IMR-90 (cell line): ENCODE results near the gene HAX1. TPM values are rescaled to one million over a fixed set of nuclear protein-coding genes. Genes with fewer than 3 reads are reported as not detected.

ENCODE experiments used
- ATAC-seq: fragments of 200-7000 bp; cut with Tn5 transposase; 2 replicates; pipeline ENCODE4 v1.9.1; 2020; ENCODE audit warnings: low read depth, mild to moderate bottlenecking, moderate library complexity
- BruUV-seq: library from RNA; stranded (reverse); fragments of 400-500 nt; replicated peaks from 2 replicates; lab custom pipeline; 2021; lab: Mats Ljungman, UMichigan
- CTCF ChIA-PET: fragments of 300-600 bp; formaldehyde crosslinking; extraction: SDS; loops from one replicate; lab custom pipeline; 2021; ENCODE audit warnings: antibody characterized with exemption; lab: Yijun Ruan, JAX
- POLR2A ChIA-PET: fragments of 300-600 bp; sonication (Branson Sonifier 250); formaldehyde crosslinking; loops from one replicate; lab custom pipeline; 2022; ENCODE audit warnings: antibody characterized with exemption; ENCODE audit not compliant: unreplicated experiment; lab: Charles Lee
- DNase-seq: peaks from one replicate; pipeline ENCODE4 v3.0.0; 2013
- H2AFZ ChIP-seq: replicated peaks from 2 replicates; pipeline ENCODE3; 2013; ENCODE audit warnings: low read length, mild to moderate bottlenecking; ENCODE audit not compliant: poor library complexity
- H2AK5ac ChIP-seq: 2 replicates; pipeline ENCODE4 v1.6.1; 2013; ENCODE audit warnings: low read depth, low read length, inconsistent platforms
- H2AK9ac ChIP-seq: replicated peaks from 2 replicates; pipeline ENCODE3; 2013; ENCODE audit warnings: mild to moderate bottlenecking, low read depth, low read length, moderate library complexity; ENCODE audit not compliant: poor library complexity
- H2BK120ac ChIP-seq: 2 replicates; pipeline ENCODE4 v1.6.1; 2013; ENCODE audit warnings: low read depth, low read length, inconsistent platforms
- H2BK15ac ChIP-seq: 3 replicates; pipeline ENCODE4 v1.6.1; 2013; ENCODE audit warnings: low read depth, low read length, inconsistent platforms
- H2BK20ac ChIP-seq: 2 replicates; pipeline ENCODE4 v1.6.1; 2013; ENCODE audit warnings: low read depth, mild to moderate bottlenecking, inconsistent platforms, low read length, moderate library complexity
- H2BK5ac ChIP-seq: 2 replicates; pipeline ENCODE4 v1.6.1; 2013; ENCODE audit warnings: mild to moderate bottlenecking, low read depth, low read length, inconsistent platforms; ENCODE audit not compliant: poor library complexity, severe bottlenecking
- H3K14ac ChIP-seq: replicated peaks from 2 replicates; pipeline ENCODE4 v1.6.1; 2013; ENCODE audit warnings: low read depth, low read length, inconsistent platforms
- H3K18ac ChIP-seq: 2 replicates; pipeline ENCODE4 v1.6.1; 2013; ENCODE audit warnings: low read depth, low read length, control low read depth
- H3K23ac ChIP-seq: 2 replicates; pipeline ENCODE4 v1.6.1; 2013; ENCODE audit warnings: low read depth, low read length, inconsistent platforms
- H3K27ac ChIP-seq: 2 replicates; pipeline ENCODE4 v1.5.1; 2013; ENCODE audit warnings: mild to moderate bottlenecking, control low read depth, low read length; ENCODE audit not compliant: insufficient read depth
- H3K27me3 ChIP-seq: 2 replicates; pipeline ENCODE4 v1.6.1; 2013; ENCODE audit warnings: low read length; ENCODE audit not compliant: control insufficient read depth, insufficient read depth
- H3K36me3 ChIP-seq: 2 replicates; pipeline ENCODE4 v1.6.1; 2013; ENCODE audit warnings: low read length, mixed read lengths; ENCODE audit not compliant: control insufficient read depth, insufficient read depth
- H3K4ac ChIP-seq: 2 replicates; pipeline ENCODE4 v1.6.1; 2013; ENCODE audit warnings: low read depth, low read length, inconsistent platforms
- H3K4me1 ChIP-seq: 2 replicates; pipeline ENCODE4 v1.6.1; 2013; ENCODE audit warnings: low read length, mixed read lengths; ENCODE audit not compliant: control insufficient read depth, insufficient read depth
- H3K4me2 ChIP-seq: 2 replicates; pipeline ENCODE4 v1.6.1; 2013; ENCODE audit warnings: low read depth, mild to moderate bottlenecking, control low read depth, low read length, moderate library complexity
- H3K4me3 ChIP-seq: 2 replicates; pipeline ENCODE4 v1.5.1; 2013; ENCODE audit warnings: low read depth, mild to moderate bottlenecking, control low read depth, low read length, moderate library complexity; ENCODE audit not compliant: insufficient read depth
- H3K56ac ChIP-seq: 2 replicates; pipeline ENCODE4 v1.6.1; 2013; ENCODE audit warnings: low read length, inconsistent platforms; ENCODE audit not compliant: insufficient read depth; ENCODE audit errors: extremely low read depth
- H3K79me1 ChIP-seq, 2 experiments: 2 replicates each; pipeline ENCODE4 v1.6.1; 2013; ENCODE audit warnings: low read length in 2 of 2, inconsistent platforms in 1 of 2, low read depth in 1 of 2
- H3K9ac ChIP-seq: 2 replicates; pipeline ENCODE4 v1.6.1; 2013; ENCODE audit warnings: low read depth, low read length, control low read depth
- H3K9me1 ChIP-seq: 2 replicates; pipeline ENCODE4 v1.6.1; 2013; ENCODE audit warnings: low read length, inconsistent platforms; ENCODE audit not compliant: insufficient read depth
- H3K9me3 ChIP-seq: 2 replicates; pipeline ENCODE4 v1.6.1; 2013; ENCODE audit warnings: low read length; ENCODE audit not compliant: control insufficient read depth, insufficient read depth
- H4K20me1 ChIP-seq: 2 replicates; pipeline ENCODE4 v1.6.1; 2013; ENCODE audit warnings: low read length, inconsistent platforms; ENCODE audit not compliant: insufficient read depth
- H4K5ac ChIP-seq: 2 replicates; pipeline ENCODE4 v1.6.1; 2013; ENCODE audit warnings: mild to moderate bottlenecking, low read depth, low read length, control low read depth
- H4K8ac ChIP-seq, 2 experiments: 2 replicates each; pipeline ENCODE4 v1.6.1; 2013; ENCODE audit warnings: low read depth in 2 of 2, low read length in 2 of 2, control low read depth in 1 of 2, inconsistent platforms in 1 of 2
- H4K91ac ChIP-seq: 2 replicates; pipeline ENCODE4 v1.6.1; 2013; ENCODE audit warnings: low read depth, low read length, inconsistent platforms; ENCODE audit not compliant: insufficient read depth
- BHLHE40 ChIP-seq: fragments of 150-350 bp; IDR thresholded peaks from 2 replicates; pipeline ENCODE4 v1.6.1; 2016; ENCODE audit warnings: mild to moderate bottlenecking, low read depth, low read length
- CEBPB ChIP-seq: IDR thresholded peaks from 2 replicates; pipeline ENCODE4 v1.6.1; 2012; ENCODE audit warnings: low read depth, low read length, improper control_type of control experiment
- CHD1 ChIP-seq: IDR thresholded peaks from 2 replicates; pipeline ENCODE4 v1.6.1; 2012; ENCODE audit warnings: low read depth, low read length, improper control_type of control experiment
- CTCF ChIP-seq: conservative IDR thresholded peaks from 2 replicates; pipeline ENCODE4 v1.5.1; 2012; ENCODE audit warnings: mild to moderate bottlenecking, low read depth, low read length, improper control_type of control experiment
- ELK1 ChIP-seq: fragments of 150-350 bp; IDR thresholded peaks from 2 replicates; pipeline ENCODE4 v1.6.1; 2016; ENCODE audit warnings: low read depth, mild to moderate bottlenecking, low read length, moderate library complexity, borderline replicate concordance
- FOS ChIP-seq: fragments of 150-350 bp; IDR thresholded peaks from 2 replicates; pipeline ENCODE4 v1.6.1; 2016; ENCODE audit warnings: low read depth, low read length
- MAFK ChIP-seq: IDR thresholded peaks from 2 replicates; pipeline ENCODE4 v1.6.1; 2012; ENCODE audit warnings: low read depth, low read length, improper control_type of control experiment
- MAZ ChIP-seq: IDR thresholded peaks from 2 replicates; pipeline ENCODE4 v1.6.1; 2012; ENCODE audit warnings: low read depth, mild to moderate bottlenecking, low read length, improper control_type of control experiment, moderate library complexity, borderline replicate concordance
- MXI1 ChIP-seq: IDR thresholded peaks from 2 replicates; pipeline ENCODE4 v1.6.1; 2012; ENCODE audit warnings: low read depth, mild to moderate bottlenecking, low read length, moderate library complexity, borderline replicate concordance
- NFE2L2 ChIP-seq: fragments of 150-350 bp; IDR thresholded peaks from 2 replicates; pipeline ENCODE4 v1.6.1; 2016; ENCODE audit warnings: low read depth, mild to moderate bottlenecking, low read length
- POLR2A ChIP-seq: IDR thresholded peaks from 2 replicates; pipeline ENCODE4 v1.6.1; 2012; ENCODE audit warnings: mild to moderate bottlenecking, low read depth, low read length
- RAD21 ChIP-seq: IDR thresholded peaks from 2 replicates; pipeline ENCODE4 v1.6.1; 2012; ENCODE audit warnings: low read length, improper control_type of control experiment
- RCOR1 ChIP-seq: IDR thresholded peaks from 2 replicates; pipeline ENCODE4 v1.6.1; 2012; ENCODE audit warnings: mild to moderate bottlenecking, low read length, improper control_type of control experiment; ENCODE audit not compliant: insufficient replicate concordance
- RFX5 ChIP-seq: IDR thresholded peaks from 2 replicates; pipeline ENCODE4 v1.8.0; 2012; ENCODE audit warnings: low read depth, mild to moderate bottlenecking, low read length, moderate library complexity
- SMC3 ChIP-seq: fragments of 150-350 bp; IDR thresholded peaks from 2 replicates; pipeline ENCODE4 v1.6.1; 2016; ENCODE audit warnings: low read depth, mild to moderate bottlenecking, antibody characterized with exemption, low read length, moderate library complexity
- USF2 ChIP-seq: fragments of 150-350 bp; IDR thresholded peaks from 2 replicates; pipeline ENCODE4 v1.6.1; 2017; ENCODE audit warnings: mild to moderate bottlenecking, antibody characterized with exemption, low read length, low read depth
- WGBS, 2 experiments: methylation state at CpG; one replicate each; pipeline versions ENCODE4 v1.1.5 to v1.1.7; 2013; ENCODE audit warnings: missing lambda C conversion rate in 2 of 2; ENCODE audit not compliant: insufficient read length in 1 of 2; ENCODE audit errors: extremely low coverage in 2 of 2; 5-methylcytosine and 5-hydroxymethylcytosine counted together
- dilution Hi-C: fragments of 300-500 bp; cut with HindIII; formaldehyde crosslinking; loops from one replicate; pipeline ENCODE4 v1.14.3; 2018; ENCODE audit warnings: low sequenced_read_pairs; ENCODE audit not compliant: unreplicated experiment
- in situ Hi-C: fragments of 300-500 bp; cut with MboI; formaldehyde crosslinking; loops from 3 replicates; pipeline ENCODE4 v1.14.3; 2019; ENCODE audit warnings: low sequenced_read_pairs, inconsistent platforms, mixed read lengths
- intact Hi-C: fragments of 100-400 bp; cut with micrococcal nuclease; formaldehyde crosslinking; loops from 2 replicates; pipeline ENCODE4 v1.10.0; 2022
- polyA plus RNA-seq, 3 experiments: library from polyadenylated mRNA; depleted of rRNA; stranded (reverse); fragments of >200 nt; gene quantifications; 2 replicates each; pipeline ENCODE4 v1.2.3, GENCODE V29; 2012; ENCODE audit warnings: low replicate concordance in 1 of 3
- total RNA-seq: library from RNA; depleted of rRNA; stranded (reverse); fragments of >200 nt; gene quantifications from 2 replicates; pipeline ENCODE4 v1.2.3, GENCODE V29; 2012

The HAX1 gene
- total and polyA plus RNA-seq, 2 of the 4 experiments (the other 2 are of a cell fraction) = 117 to 146 TPM

GRCh38 chr1:154270833-154271232, 1.6 kb upstream of the HAX1 start:
- Histone ChIP-seq H2AFZ (no peak overlapping the region), H3K4me3 (no peak overlapping the region), H3K23ac (no peak overlapping the region), H3K27me3 (no peaks in the 10 kb centered on the region), H3K56ac (no peak overlapping the region), H3K4me1 (peaks cover 4% of the 10 kb centered on the region; the same call in 1 of the 2 replicates), H4K8ac (no peak overlapping the region), H2BK120ac (no peak overlapping the region), H3K9me3 (no peaks in the 10 kb centered on the region), H2AK9ac (no peak overlapping the region), H3K4ac (no peak overlapping the region), H3K14ac (no peak overlapping the region), H2AK5ac (no peak overlapping the region), H3K4me2 (no peak overlapping the region), H2BK5ac (no peak overlapping the region), H4K20me1 (no peaks in the 10 kb centered on the region), H2BK20ac (no peak overlapping the region), H4K91ac (no peak overlapping the region), H3K79me1 (peaks cover 12 to 14% of the 10 kb centered on the region in 2 experiments), H3K9ac (no peak overlapping the region), H3K18ac (no peak overlapping the region), H3K36me3 (peaks cover 40% of the 10 kb centered on the region), H2BK15ac (no peak overlapping the region), H3K27ac (no peak overlapping the region), H3K9me1 (peaks cover 5% of the 10 kb centered on the region; the same call in 1 of the 2 replicates), H4K5ac (no peak overlapping the region)
- intact Hi-C loops (loop anchor here (10.0 kb wide), 1 partner anchor 174 kb away; no protein-coding TSS in a partner anchor), in situ Hi-C loops (loop anchor here (5.0 kb wide), 1 partner anchor 66 kb away; no protein-coding TSS in a partner anchor), dilution Hi-C loops (no loop called here)
- no peak for TF ChIP-seq RFX5
- TF ChIP-seq BHLHE40 = no peak
- no peak for TF ChIP-seq POLR2A
- TF ChIP-seq ELK1 = no peak
- no peak for TF ChIP-seq NFE2L2
- no peak for TF ChIP-seq FOS
- TF ChIP-seq CEBPB = no peak
- no peak for TF ChIP-seq MXI1
- TF ChIP-seq MAFK = no peak
- no peak for TF ChIP-seq USF2
- TF ChIP-seq CHD1 = no peak
- TF ChIP-seq RAD21 = no peak
- TF ChIP-seq SMC3 = no peak
- no peak for TF ChIP-seq RCOR1
- TF ChIP-seq CTCF = no peak
- no peak for TF ChIP-seq MAZ
- no peak for DNase-seq
- CTCF ChIA-PET = interaction anchor here (1.2 kb wide), 1 partner anchor 65 kb away, joined by 4 read pairs; no protein-coding TSS in a partner anchor
- no TSS peak for BruUV-seq
- WGBS, 2 experiments = no CpG with 5 or more reads among the region's 5 CpGs
- POLR2A ChIA-PET = no interaction called here
- ATAC-seq = no peak
